Mesangial cell (primary cell): ENCODE results near the gene TMEM106B. TPM values are rescaled to one million over a fixed set of nuclear protein-coding genes. Genes with fewer than 3 reads are reported as not detected.

Experiments used
- total RNA-seq: library from RNA; depleted of rRNA; stranded (reverse); fragments of >200 nt; gene quantifications from 2 replicates; pipeline ENCODE4 v1.2.3, GENCODE V29; 2015

Gene TMEM106B
- 30.8 and 48.4 TPM in 2 replicates for total RNA-seq

DNA sequence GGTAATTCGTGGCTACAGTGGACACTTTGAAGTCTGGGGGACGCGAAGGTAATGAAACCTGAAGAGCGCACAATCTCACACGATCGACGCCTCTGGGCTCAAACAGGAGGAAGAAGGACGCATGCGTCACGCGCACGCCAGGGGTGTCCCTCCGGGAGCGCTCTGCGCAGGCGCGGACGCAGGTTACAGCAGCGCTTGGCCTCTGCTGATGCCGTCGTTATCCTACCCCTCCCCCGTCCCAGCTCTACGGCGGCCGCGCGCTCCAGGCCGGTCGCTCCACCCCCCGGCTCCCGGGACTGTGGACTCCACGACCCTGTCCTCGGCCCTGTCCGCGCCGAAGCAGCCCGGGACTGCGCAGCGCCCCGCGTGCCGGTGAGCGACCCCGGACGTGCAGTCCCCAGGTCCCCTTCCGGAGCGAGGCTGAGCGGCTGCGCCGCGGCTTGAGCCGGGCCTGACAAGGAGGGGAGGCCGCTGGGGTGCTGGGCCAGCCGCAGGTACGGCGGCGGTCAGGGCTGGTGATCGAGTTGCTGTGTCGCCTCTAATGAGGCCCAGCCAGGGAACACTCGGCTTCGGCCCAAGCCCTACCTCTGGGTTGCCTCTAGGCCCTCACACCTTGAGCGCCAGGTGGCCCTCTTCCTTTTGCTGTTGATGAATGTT lies at the start of gene TMEM106B:
TSS of gene TMEM106B (plus strand) at position 241 of the 657 bp plus-strand sequence. CDS start 3,517 bp downstream, outside the sequence.

Other genes starting within 250 kb of the TMEM106B start
- gene VWDE, start 192.6 kb downstream of the TMEM106B start, total RNA-seq: 0.38 TPM in 1 of 2 replicates, not detected in the other